Erythroblast (primary cell): Measurements from ENCODE around the gene ATP6V1B1.

Source experiments
- GATA1 ChIP-seq: IDR thresholded peaks from 2 replicates; pipeline ENCODE4 v1.6.1; 2011; ENCODE audit warnings: low read depth, mild to moderate bottlenecking, control low read depth, low read length, moderate library complexity
- POLR2A ChIP-seq: IDR thresholded peaks from 2 replicates; pipeline ENCODE4 v1.6.1; 2011; ENCODE audit warnings: mild to moderate bottlenecking, low read length

DNA sequence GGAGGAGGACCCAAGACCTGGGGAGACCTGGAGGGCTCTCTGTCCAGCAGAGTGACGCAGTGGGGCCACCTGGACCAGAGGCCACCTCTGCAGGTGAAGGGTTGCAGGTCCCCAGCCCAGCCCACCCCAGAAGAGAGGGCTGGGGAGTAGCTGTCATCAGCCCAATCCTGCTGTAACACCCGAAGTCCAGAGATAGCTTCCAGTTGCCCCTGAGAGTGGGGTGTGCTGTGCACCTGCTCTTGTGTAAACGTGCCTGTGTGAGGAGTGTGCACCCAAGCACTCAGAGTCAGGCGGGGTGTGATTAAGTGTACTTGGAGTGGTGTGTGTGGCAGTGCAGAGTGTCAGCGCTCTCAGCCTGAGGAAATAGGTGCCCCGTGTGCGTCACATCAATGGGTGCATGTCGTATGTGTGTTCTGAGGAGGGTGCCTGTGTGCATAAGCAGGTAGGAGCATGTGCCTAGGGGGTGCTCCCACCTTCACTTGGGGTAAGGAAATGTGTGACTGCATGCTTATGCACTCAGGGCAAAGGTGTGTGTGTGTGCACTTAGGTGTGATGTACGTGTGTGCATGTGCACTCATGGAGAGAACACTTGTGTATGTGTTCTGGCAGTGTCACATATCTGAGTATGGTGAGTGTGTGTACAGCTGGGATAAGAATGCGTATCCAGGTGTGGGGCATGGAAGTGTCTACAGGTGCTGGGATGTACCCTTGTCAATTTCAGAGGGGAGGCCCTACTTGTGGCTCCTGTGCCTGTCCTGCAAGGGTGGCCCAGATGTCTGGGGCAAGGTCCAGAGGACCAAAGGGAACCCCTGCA, 672 bp downstream of the ATP6V1B1 start:
- TF ChIP-seq POLR2A = no peak
- TF ChIP-seq GATA1 = no peak
